ENCODE results near the gene NUDCD3.
A peak's percentile ranks its signal among the peaks of the same experiment; 100 is the strongest.

NUDCD3 gene

DNA sequence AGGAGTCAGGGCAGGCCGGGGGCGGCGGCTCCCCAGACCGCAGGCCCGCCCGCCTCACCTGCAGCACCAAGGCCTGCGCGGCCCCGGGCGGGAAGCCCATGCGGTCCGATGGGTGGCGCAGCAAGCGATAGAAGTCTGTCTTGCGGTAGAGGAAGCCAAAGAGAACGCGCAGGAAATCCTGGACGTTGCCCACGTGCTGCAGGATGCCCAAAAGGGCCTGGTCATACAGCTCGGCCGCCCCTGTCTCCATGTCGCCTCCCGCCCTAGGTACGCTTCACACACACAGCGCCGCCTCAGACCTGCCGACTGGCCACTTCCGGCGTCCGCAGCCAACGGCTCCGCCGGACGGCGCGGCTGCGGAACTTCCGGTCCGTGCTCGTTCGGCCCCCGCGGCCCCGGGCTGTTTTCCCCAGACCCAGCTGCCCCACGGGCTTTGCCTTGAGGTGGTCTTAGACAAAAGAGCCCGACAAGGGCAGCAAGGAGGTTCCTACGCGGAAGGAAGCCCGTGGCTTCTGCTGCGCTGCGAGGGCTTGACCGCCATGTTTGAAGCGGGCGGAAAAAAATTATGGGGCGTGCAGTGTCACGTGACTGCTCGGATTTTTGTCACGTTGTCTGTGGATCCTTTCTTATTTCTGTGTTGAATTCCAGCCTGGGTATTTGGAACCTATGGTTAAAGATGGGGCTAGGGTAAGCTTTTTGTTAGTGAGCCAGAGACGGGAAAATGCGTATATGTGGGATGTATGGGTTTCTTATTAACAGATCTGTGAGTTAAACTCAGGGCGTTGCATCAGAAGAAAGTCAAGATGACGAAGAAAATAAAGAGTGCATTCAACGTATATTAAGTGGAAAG is at the start of gene NUDCD3:
Gene NUDCD3, minus strand, starts transcription at position 308 of the 850 bp plus-strand sequence. Its CDS starts 58 bp downstream, at position 250.
- H3K36me3 ChIP-seq = peaks cover 0 to 18% (median 7%) of the 10 kb centered on the region in 11 experiments; a peak in 11 of 22 replicates
- H3K4me1 ChIP-seq = peaks cover 39 to 48% (median 41%) of the 10 kb centered on the region in 10 experiments
- H3K9me3 ChIP-seq (replicated peaks in 1 of 11) = no peaks in the 10 kb centered on the region
- H3K4me3 ChIP-seq = peak within 1 kb of the TSS; percentile 68 to 90 (median 82)
- peak within 1 kb of the TSS; percentile 94 to 99 (median 97) for H3K9ac ChIP-seq
- no peaks in the 10 kb centered on the region for H3K27me3 ChIP-seq
- H4K20me1 ChIP-seq = peaks cover 0 to 20% (median 0%) of the 10 kb centered on the region in 11 experiments; a peak in 5 of 22 replicates
- peak within 1 kb of the TSS; percentile 74 to 95 (median 89) for H3K4me2 ChIP-seq
- peak within 1 kb of the TSS; percentile 97 to 100 (median 99) for H3K27ac ChIP-seq
- no peak for TF ChIP-seq Cebpa-rat (IDR thresholded peaks at IDR 0.05)

DNA sequence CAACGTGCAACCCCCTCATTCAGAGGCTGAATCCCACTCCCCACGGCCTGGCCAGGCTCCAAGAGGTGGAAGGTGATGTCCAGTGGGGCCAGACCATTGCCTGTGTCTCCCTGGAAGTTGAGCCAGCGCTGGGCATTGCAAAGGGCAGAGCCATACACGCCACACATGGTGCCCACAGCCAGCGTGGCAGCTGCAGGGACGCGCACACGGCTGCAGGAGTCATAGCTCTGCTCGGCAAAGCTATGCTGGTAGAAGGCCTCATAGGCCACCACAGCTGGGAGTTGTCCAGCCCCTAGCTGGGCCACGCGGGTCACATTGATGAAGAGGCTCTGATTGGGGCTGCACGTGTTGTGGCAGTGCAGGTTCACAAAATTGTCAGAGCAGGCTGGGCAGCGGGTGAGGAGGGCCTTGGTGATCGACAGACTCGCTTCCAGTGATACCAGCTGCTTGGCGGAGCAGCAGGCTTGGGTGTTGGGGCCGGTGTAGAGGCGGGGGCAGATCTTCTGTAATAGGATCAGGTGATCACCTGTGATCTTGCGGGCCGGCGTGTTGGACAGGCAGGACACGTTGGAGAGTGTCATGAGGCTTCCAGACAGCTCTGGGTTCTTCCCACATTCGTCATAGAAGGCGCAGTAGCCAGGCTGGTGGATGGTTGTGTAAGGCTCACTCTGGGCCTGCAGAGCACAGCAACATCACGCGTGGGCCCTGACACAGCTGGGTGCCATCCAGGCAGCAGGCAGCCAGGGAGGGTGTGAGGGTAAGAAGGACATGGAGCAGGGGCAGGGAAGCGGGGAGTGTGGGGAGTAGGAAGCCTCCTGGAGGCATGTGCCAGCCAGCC is 49.4 kb upstream of the NUDCD3 start:
- no peak overlapping the region for H3K4me3 ChIP-seq
- no peaks in the 10 kb centered on the region for H3K36me3 ChIP-seq
- TF ChIP-seq Cebpa-rat (IDR thresholded peaks at IDR 0.05) = no peak
- H3K27me3 ChIP-seq = no peaks in the 10 kb centered on the region
- H4K20me1 ChIP-seq = no peaks in the 10 kb centered on the region
- no peaks in the 10 kb centered on the region for H3K9me3 ChIP-seq (replicated peaks in 1 of 11)
- peaks cover 0 to 20% (median 0%) of the 10 kb centered on the region in 10 experiments; a peak in 7 of 20 replicates for H3K4me1 ChIP-seq
- no peak overlapping the region for H3K4me2 ChIP-seq
- H3K27ac ChIP-seq = no peak overlapping the region
- no peak overlapping the region for H3K9ac ChIP-seq

DNA sequence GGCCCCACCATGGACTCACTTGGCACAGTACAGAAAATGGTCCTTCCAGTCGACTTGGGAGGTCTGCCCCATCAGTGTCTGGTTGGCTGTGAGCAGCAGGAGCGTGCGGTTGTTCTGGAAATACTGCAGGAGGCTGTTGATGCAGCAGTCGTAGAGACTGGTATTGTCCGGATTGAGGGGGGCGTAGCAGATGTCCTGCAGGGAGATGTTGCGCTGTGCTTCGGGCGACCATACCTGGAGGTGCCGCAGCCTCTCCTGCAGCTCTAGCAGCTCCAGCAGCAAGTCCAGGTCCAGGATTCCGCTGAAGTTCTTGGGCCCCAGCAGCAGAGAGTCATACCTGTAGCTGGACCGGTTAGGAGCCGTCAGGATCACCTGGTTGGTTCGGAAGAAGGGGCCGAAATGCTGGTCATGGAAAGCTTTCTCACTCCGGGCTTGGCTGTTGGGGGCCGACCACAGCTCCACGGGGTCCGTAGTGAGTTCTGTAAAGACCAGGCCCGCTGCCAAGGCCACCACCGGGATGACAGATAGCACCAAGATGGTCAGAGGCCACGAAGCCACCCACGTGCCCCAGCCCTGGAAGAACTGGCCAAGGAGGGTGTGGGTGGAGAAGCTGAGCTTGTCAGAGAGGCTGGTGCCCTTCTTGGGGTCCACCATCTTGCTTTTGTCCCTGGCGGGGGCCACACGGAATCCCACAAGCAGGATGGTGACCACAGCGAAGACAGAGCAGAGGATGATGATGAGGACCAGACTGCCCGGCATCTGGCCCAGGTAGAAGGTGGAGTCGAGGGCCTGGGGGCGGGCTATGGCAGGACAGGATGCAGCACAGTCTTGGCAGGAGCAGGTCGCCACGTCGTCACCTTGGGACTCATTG is 48.6 kb upstream of the NUDCD3 start:
- H3K9ac ChIP-seq = no peak overlapping the region
- no peaks in the 10 kb centered on the region for H3K9me3 ChIP-seq (replicated peaks in 1 of 11)
- H3K4me2 ChIP-seq = no peak overlapping the region
- no peaks in the 10 kb centered on the region for H3K27me3 ChIP-seq
- TF ChIP-seq Cebpa-rat (IDR thresholded peaks at IDR 0.05) = no peak
- H4K20me1 ChIP-seq = no peaks in the 10 kb centered on the region
- no peaks in the 10 kb centered on the region for H3K36me3 ChIP-seq
- peaks cover 0 to 18% (median 0%) of the 10 kb centered on the region in 10 experiments; a peak in 8 of 20 replicates for H3K4me1 ChIP-seq
- no peak overlapping the region for H3K27ac ChIP-seq
- H3K4me3 ChIP-seq = no peak overlapping the region

DNA sequence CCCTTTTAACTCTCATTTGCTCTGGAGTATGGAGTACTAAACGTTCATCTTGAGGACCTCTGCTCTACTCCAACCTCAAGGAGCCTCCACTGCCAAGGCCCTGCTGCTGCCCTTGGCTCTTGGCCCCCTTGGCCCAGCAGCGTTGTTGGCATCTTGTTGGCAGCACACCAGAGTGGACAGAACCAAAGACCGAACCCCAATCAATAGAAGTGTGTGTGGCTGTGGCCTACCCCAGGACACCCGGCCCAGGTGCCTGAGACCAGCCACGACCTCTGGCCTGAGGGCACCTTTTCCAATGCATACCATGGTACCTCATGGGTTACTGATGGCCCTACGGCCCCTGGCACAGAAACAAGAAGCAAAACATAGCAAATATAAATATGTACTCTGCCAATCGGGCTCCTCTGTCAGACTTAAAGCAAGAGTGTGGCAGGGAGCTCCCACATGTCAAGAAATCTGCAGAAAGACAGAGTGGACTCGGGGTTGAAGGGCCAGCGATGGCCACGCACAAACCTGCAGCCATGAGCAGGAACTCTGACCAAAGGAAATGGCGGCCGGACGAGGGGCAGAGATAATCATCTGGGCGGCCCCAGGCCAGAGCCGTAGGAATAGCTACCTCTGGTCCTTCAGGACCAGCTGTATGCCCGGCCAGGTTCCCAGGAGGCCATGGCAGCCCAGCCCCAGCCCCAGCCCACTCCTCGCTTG is 47.8 kb upstream of the NUDCD3 start:
- Histone ChIP-seq H3K4me3 (no peak overlapping the region), H3K36me3 (no peaks in the 10 kb centered on the region), H3K27ac (no peak overlapping the region), H3K9me3 (replicated peaks in 1 of 11) (no peaks in the 10 kb centered on the region), H3K4me1 (peaks cover 0 to 11% (median 0%) of the 10 kb centered on the region in 10 experiments; a peak in 7 of 20 replicates), H3K4me2 (no peak overlapping the region), H4K20me1 (no peaks in the 10 kb centered on the region), H3K9ac (no peak overlapping the region), H3K27me3 (no peaks in the 10 kb centered on the region)
- TF ChIP-seq Cebpa-rat (IDR thresholded peaks at IDR 0.05) = no peak

DNA sequence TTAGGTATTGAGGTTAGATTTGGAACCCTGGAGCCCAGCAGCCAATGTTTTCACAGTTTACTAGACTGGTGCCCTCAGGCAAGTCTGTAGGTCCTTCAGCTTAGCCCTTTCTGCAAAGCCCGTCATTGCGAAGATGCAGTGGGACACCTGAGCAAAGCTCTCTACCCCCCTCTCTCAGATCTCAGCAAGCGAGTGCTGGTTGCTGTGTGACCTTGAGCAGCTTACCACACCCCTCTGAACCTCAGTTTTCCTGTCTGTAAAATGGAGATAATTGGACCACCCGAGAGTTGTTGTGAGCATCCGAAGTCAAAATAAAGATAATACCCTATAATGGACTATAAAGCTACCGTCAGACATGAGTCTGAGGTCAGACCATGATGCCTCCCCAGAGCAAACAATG is 47.0 kb upstream of the NUDCD3 start:
- no peak overlapping the region for H3K27ac ChIP-seq
- no peak overlapping the region for H3K4me3 ChIP-seq
- H3K9me3 ChIP-seq (replicated peaks in 1 of 11) = no peaks in the 10 kb centered on the region
- H3K4me2 ChIP-seq = no peak overlapping the region
- H3K4me1 ChIP-seq = peaks cover 0 to 3% (median 0%) of the 10 kb centered on the region in 10 experiments; a peak in 5 of 20 replicates
- H3K27me3 ChIP-seq = no peaks in the 10 kb centered on the region
- no peaks in the 10 kb centered on the region for H3K36me3 ChIP-seq
- H4K20me1 ChIP-seq = no peaks in the 10 kb centered on the region
- no peak for TF ChIP-seq Cebpa-rat (IDR thresholded peaks at IDR 0.05)
- no peak overlapping the region for H3K9ac ChIP-seq

DNA sequence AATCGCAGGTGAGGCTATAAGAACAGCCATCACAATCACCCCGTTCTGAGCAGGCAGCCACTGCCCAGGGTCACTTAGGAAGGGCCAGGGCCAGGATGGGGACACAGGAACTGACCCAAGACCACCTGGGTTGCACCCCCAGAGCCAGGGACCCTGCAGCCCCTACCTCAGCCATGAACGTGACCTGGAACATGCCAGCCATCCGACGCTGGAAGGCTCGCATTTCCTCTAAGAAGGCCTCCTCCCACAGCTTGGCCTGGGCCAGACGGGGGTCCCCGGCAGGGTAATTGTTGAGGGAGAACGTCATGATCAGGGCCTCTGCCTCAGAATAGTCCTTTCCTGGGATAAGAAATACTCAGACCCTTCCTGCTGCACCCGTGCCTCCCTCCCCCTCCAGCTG is 45.6 kb upstream of the NUDCD3 start:
- TF ChIP-seq Cebpa-rat (IDR thresholded peaks at IDR 0.05) = no peak
- Histone ChIP-seq H3K27me3 (no peaks in the 10 kb centered on the region), H3K9ac (no peak overlapping the region), H3K36me3 (no peaks in the 10 kb centered on the region), H4K20me1 (no peaks in the 10 kb centered on the region), H3K4me2 (no peak overlapping the region), H3K27ac (no peak overlapping the region), H3K4me3 (no peak overlapping the region), H3K9me3 (replicated peaks in 1 of 11) (no peaks in the 10 kb centered on the region), H3K4me1 (peaks cover 0 to 3% (median 2%) of the 10 kb centered on the region in 10 experiments; a peak in 9 of 20 replicates)

DNA sequence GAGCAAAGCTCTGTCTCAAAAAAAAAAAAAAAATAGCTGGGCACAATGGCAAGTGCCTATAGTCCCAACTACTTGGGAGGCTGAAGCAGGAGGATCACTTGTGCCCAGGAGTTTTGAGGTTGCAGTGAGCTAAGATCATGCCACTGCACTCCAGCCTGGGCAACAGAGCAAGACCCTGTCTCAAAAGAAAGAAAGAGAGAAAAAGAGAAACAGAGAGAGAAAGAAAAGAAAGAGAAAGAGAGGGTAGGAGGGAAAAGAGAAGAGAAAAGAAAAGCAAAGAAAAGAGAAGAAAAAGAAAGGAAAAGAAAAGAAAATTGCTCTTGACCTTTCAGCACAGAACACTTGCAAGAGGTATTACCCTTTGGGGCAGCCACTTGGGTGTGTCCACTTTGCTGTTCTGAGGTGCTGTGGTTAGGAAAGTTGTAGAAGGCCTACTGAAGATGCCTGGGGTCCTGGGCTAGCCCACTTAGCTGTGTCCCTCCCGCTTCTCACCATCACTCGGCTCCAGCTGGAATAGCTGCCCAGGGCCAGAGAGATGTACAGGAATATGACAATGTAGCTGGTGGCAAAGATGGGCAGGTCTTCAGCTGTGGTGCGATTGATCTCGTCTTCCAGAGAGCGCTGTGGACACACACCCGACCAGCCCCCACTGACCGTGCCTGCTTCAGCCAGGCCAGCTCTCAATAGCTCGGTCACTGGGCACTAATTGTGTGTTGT is 45.0 kb upstream of the NUDCD3 start:
- no peaks in the 10 kb centered on the region for H3K9me3 ChIP-seq (replicated peaks in 1 of 11)

DNA sequence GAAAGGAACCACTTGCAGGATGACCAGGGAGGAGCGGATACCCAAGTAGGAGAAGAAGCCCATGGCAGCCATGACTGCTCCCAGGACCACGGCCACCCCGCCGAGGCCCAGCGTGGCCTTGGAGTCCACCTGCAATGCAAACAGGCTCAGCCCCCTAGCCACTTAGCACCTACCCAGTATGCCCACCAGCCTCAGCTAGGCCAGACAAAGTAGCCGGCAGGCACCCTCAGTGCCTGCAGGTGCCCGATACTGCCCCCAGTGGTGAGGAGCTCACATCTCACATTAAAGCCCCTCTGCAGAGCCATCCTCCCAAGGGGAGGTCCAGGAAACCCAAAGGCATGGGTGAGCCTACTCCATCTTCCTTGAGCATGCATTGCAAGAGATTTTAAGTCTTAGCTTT is 44.0 kb upstream of the NUDCD3 start:
- Histone ChIP-seq H3K9me3 (replicated peaks in 1 of 11) (no peaks in the 10 kb centered on the region), H3K9ac (no peak overlapping the region), H4K20me1 (no peaks in the 10 kb centered on the region), H3K27me3 (no peaks in the 10 kb centered on the region), H3K36me3 (no peaks in the 10 kb centered on the region), H3K4me3 (no peak overlapping the region), H3K4me1 (peaks cover 0 to 10% (median 8%) of the 10 kb centered on the region in 10 experiments; a peak in 11 of 20 replicates), H3K27ac (no peak overlapping the region), H3K4me2 (no peak overlapping the region)
- TF ChIP-seq Cebpa-rat (IDR thresholded peaks at IDR 0.05) = no peak

More for the DNA sequence above, 45.0 kb upstream of the NUDCD3 start:
- H3K4me2 ChIP-seq = no peak overlapping the region
- no peaks in the 10 kb centered on the region for H3K36me3 ChIP-seq
- no peak overlapping the region for H3K27ac ChIP-seq
- H3K4me3 ChIP-seq = no peak overlapping the region
- no peak for TF ChIP-seq Cebpa-rat (IDR thresholded peaks at IDR 0.05)
- peaks cover 0 to 9% (median 8%) of the 10 kb centered on the region in 10 experiments; a peak in 11 of 20 replicates for H3K4me1 ChIP-seq
- H4K20me1 ChIP-seq = no peaks in the 10 kb centered on the region
- H3K27me3 ChIP-seq = no peaks in the 10 kb centered on the region
- no peak overlapping the region for H3K9ac ChIP-seq
